ENCODE data around the gene DGCR2.

DNA sequence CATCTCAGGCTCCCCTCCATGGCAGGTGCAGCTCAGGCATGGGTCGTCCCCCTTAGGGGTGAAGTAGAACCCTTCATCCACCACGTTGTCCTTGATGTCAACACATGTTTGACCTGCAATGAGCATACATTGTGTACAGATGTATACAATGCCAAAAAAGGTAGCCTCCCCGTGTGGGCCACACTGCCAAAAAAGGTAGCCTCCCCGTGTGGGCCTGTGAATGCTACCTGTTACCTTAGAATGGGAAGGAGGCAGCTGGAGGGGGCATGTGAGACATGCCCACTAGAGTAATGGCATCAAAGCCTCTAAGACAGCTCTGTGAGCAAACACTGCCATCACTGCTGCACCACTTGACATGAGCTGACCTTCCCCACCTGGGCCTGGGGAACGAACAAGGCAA lies 73.7 kb downstream of the DGCR2 start:
- TF ChIP-seq, protein P1, sequence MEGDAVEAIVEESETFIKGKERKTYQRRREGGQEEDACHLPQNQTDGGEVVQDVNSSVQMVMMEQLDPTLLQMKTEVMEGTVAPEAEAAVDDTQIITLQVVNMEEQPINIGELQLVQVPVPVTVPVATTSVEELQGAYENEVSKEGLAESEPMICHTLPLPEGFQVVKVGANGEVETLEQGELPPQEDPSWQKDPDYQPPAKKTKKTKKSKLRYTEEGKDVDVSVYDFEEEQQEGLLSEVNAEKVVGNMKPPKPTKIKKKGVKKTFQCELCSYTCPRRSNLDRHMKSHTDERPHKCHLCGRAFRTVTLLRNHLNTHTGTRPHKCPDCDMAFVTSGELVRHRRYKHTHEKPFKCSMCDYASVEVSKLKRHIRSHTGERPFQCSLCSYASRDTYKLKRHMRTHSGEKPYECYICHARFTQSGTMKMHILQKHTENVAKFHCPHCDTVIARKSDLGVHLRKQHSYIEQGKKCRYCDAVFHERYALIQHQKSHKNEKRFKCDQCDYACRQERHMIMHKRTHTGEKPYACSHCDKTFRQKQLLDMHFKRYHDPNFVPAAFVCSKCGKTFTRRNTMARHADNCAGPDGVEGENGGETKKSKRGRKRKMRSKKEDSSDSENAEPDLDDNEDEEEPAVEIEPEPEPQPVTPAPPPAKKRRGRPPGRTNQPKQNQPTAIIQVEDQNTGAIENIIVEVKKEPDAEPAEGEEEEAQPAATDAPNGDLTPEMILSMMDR (optimal IDR thresholded peaks at IDR 0.05 in 1 of 3, IDR thresholded peaks at IDR 0.05 in 1 of 3, conservative IDR thresholded peaks at IDR 0.05 in 1 of 3; ENCODE audit: extremely low read depth in 1 of 3, insufficient read depth in 2 of 3, low read length in 3 of 3) = no peak
- TF ChIP-seq EZH2 (IDR thresholded peaks at IDR 0.05; ENCODE audit: low read length) = no peak
